Mesothelial cell of epicardium (in vitro differentiated cells): ENCODE results near the gene GOLGA6L6. TPM values are rescaled to one million over a fixed set of nuclear protein-coding genes. Genes with fewer than 3 reads are reported as not detected.
"Not testable (repeated sequence)": the region's sequence is repeated elsewhere in the genome, so short reads cannot be mapped to it uniquely, and the experiment has no call there.

Experiments used
- DNase-seq, 2 experiments: peaks; one replicate each; pipeline ENCODE4 v3.0.0; 2021; ENCODE audit warnings: low spot score in 2 of 2; ENCODE audit not compliant: unreplicated experiment in 2 of 2
- H3K27ac Mint-ChIP-seq: 2 replicates; pipeline ENCODE4 v1.8.0; 2021; ENCODE audit warnings: mixed read lengths
- H3K27me3 Mint-ChIP-seq: 2 replicates; pipeline ENCODE4 v1.8.0; 2021; ENCODE audit warnings: low read depth, mixed read lengths
- H3K36me3 Mint-ChIP-seq: 2 replicates; pipeline ENCODE4 v1.8.0; 2021; ENCODE audit warnings: mixed read lengths
- H3K4me1 Mint-ChIP-seq: 2 replicates; pipeline ENCODE4 v1.8.0; 2021; ENCODE audit warnings: mixed read lengths
- H3K4me3 Mint-ChIP-seq: 2 replicates; pipeline ENCODE4 v1.8.0; 2021; ENCODE audit warnings: mild to moderate bottlenecking, moderate library complexity, mixed read lengths
- H3K9me3 Mint-ChIP-seq: 2 replicates; pipeline ENCODE4 v1.8.0; 2021; ENCODE audit warnings: mixed read lengths
- total RNA-seq: library from RNA; stranded (reverse); gene quantifications from 3 replicates; pipeline ENCODE4 v1.2.1, GENCODE V29; 2021

The GOLGA6L6 gene
- not detected in 3 replicates for total RNA-seq

- H3K27ac Mint-ChIP-seq, H3K4me1 Mint-ChIP-seq, DNase-seq, H3K4me3 Mint-ChIP-seq, H3K27me3 Mint-ChIP-seq, H3K36me3 Mint-ChIP-seq, H3K9me3 Mint-ChIP-seq: not testable (repeated sequence)
Observed at GRCh38 chr15:20541700-20542099, at the start of gene GOLGA6L6. GOLGA6L6 (minus strand) TSS chr15:20541800; CDS start chr15:20541709, 91 bp downstream.

- H3K36me3 Mint-ChIP-seq, H3K27me3 Mint-ChIP-seq, DNase-seq, H3K4me3 Mint-ChIP-seq, H3K4me1 Mint-ChIP-seq, H3K27ac Mint-ChIP-seq, H3K9me3 Mint-ChIP-seq: not testable (repeated sequence)
Observed at GRCh38 chr15:20590069-20590468, 48.5 kb upstream of the GOLGA6L6 start.

- not testable (repeated sequence) for H3K36me3 Mint-ChIP-seq, H3K27me3 Mint-ChIP-seq, DNase-seq, H3K4me1 Mint-ChIP-seq, H3K4me3 Mint-ChIP-seq, H3K9me3 Mint-ChIP-seq, H3K27ac Mint-ChIP-seq
Observed at GRCh38 chr15:20586821-20587220, 45.2 kb upstream of the GOLGA6L6 start.

- H3K4me3 Mint-ChIP-seq, DNase-seq, H3K27ac Mint-ChIP-seq: not testable (repeated sequence)
Observed at GRCh38 chr15:20582726-20583115, 41.1 kb upstream of the GOLGA6L6 start.

GRCh38 chr15:20582109-20582725, 40.6 kb upstream of the GOLGA6L6 start:
- DNase-seq, H3K4me3 Mint-ChIP-seq, H3K36me3 Mint-ChIP-seq, H3K27me3 Mint-ChIP-seq, H3K9me3 Mint-ChIP-seq, H3K27ac Mint-ChIP-seq, H3K4me1 Mint-ChIP-seq: not testable (repeated sequence)

More at GRCh38 chr15:20582726-20583115, 41.1 kb upstream of the GOLGA6L6 start:
- not testable (repeated sequence) for H3K36me3 Mint-ChIP-seq, H3K4me1 Mint-ChIP-seq, H3K27me3 Mint-ChIP-seq, H3K9me3 Mint-ChIP-seq

GRCh38 chr15:20581261-20582108, 39.9 kb upstream of the GOLGA6L6 start:
- not testable (repeated sequence) for H3K4me1 Mint-ChIP-seq, H3K9me3 Mint-ChIP-seq, DNase-seq, H3K4me3 Mint-ChIP-seq, H3K36me3 Mint-ChIP-seq, H3K27ac Mint-ChIP-seq, H3K27me3 Mint-ChIP-seq

- not testable (repeated sequence) for H3K4me3 Mint-ChIP-seq, H3K27ac Mint-ChIP-seq, DNase-seq, H3K9me3 Mint-ChIP-seq, H3K27me3 Mint-ChIP-seq, H3K4me1 Mint-ChIP-seq, H3K36me3 Mint-ChIP-seq
Observed at GRCh38 chr15:20579662-20580061, 38.1 kb upstream of the GOLGA6L6 start.

- not testable (repeated sequence) for H3K4me3 Mint-ChIP-seq, H3K9me3 Mint-ChIP-seq, DNase-seq, H3K4me1 Mint-ChIP-seq, H3K27me3 Mint-ChIP-seq, H3K27ac Mint-ChIP-seq, H3K36me3 Mint-ChIP-seq
Observed at GRCh38 chr15:20551289-20551688, 9.7 kb upstream of the GOLGA6L6 start.

- H3K36me3 Mint-ChIP-seq, DNase-seq, H3K9me3 Mint-ChIP-seq, H3K4me1 Mint-ChIP-seq, H3K27me3 Mint-ChIP-seq, H3K27ac Mint-ChIP-seq, H3K4me3 Mint-ChIP-seq: not testable (repeated sequence)
Observed at GRCh38 chr15:20505926-20506658, 35.5 kb downstream of the GOLGA6L6 start.

GRCh38 chr15:20502839-20503238, 38.8 kb downstream of the GOLGA6L6 start:
- H3K27ac Mint-ChIP-seq, H3K9me3 Mint-ChIP-seq, H3K4me1 Mint-ChIP-seq, H3K27me3 Mint-ChIP-seq, DNase-seq, H3K36me3 Mint-ChIP-seq, H3K4me3 Mint-ChIP-seq: not testable (repeated sequence)

- H3K27ac Mint-ChIP-seq, H3K4me1 Mint-ChIP-seq, DNase-seq, H3K9me3 Mint-ChIP-seq, H3K4me3 Mint-ChIP-seq, H3K36me3 Mint-ChIP-seq, H3K27me3 Mint-ChIP-seq: not testable (repeated sequence)
Observed at GRCh38 chr15:20501512-20502222, 39.9 kb downstream of the GOLGA6L6 start.

- DNase-seq, H3K36me3 Mint-ChIP-seq, H3K9me3 Mint-ChIP-seq, H3K27me3 Mint-ChIP-seq, H3K4me3 Mint-ChIP-seq, H3K27ac Mint-ChIP-seq, H3K4me1 Mint-ChIP-seq: not testable (repeated sequence)
Observed at GRCh38 chr15:20497781-20498180, 43.8 kb downstream of the GOLGA6L6 start.

- not testable (repeated sequence) for H3K27me3 Mint-ChIP-seq, H3K36me3 Mint-ChIP-seq, H3K4me1 Mint-ChIP-seq, H3K4me3 Mint-ChIP-seq, H3K9me3 Mint-ChIP-seq, DNase-seq, H3K27ac Mint-ChIP-seq
Observed at GRCh38 chr15:20493035-20493434, 48.6 kb downstream of the GOLGA6L6 start.
